Measurements from ENCODE around the gene MCTP2. TPM values are rescaled to one million over a fixed set of nuclear protein-coding genes. Genes with fewer than 3 reads are reported as not detected.

The MCTP2 gene
- total and polyA plus RNA-seq, 2 donors (not counting 1 experiment from before 2014, with no cell fraction given), result 38.3 to 64.8 TPM

GRCh38 chr15:94457661-94458060 lies 226.3 kb downstream of the MCTP2 start:
- Histone ChIP-seq H2AFZ (ENCODE audit: insufficient read depth, low read depth, low read length, poor library complexity, severe bottlenecking) (no peak overlapping the region), H3K4me3 (ENCODE audit: control extremely low read depth in 1 of 5, extremely low read depth in 1 of 5, insufficient read depth in 1 of 5, low read depth in 2 of 5, low read length in 4 of 5) (no peak overlapping the region), H3K4me2 (replicated peaks; ENCODE audit: low read depth, low read length, poor library complexity, severe bottlenecking) (no peak overlapping the region), H3K27me3 (replicated peaks in 1 of 4; ENCODE audit: control extremely low read depth in 1 of 4, control insufficient read depth in 3 of 4, insufficient read depth in 4 of 4, low read length in 3 of 4) (no peaks in the 10 kb centered on the region), H3K9me3 (ENCODE audit: control extremely low read depth in 1 of 3, control insufficient read depth in 2 of 3, insufficient read depth in 1 of 3, low read length in 2 of 3) (no peaks in the 10 kb centered on the region), H3K9ac (ENCODE audit: low read length) (no peak overlapping the region), H3K27ac (ENCODE audit: low read length in 2 of 2) (no peak overlapping the region), H3K4me1 (ENCODE audit: control insufficient read depth in 2 of 2, insufficient read depth in 2 of 2, low read length in 2 of 2) (no peaks in the 10 kb centered on the region), H3K79me2 (ENCODE audit: control insufficient read depth, insufficient read depth, low read length) (no peaks in the 10 kb centered on the region), H3K36me3 (replicated peaks in 1 of 2; ENCODE audit: control extremely low read depth in 1 of 2, control insufficient read depth in 1 of 2, extremely low read depth in 1 of 2, insufficient read depth in 2 of 2, low read length in 1 of 2) (peaks cover 7 to 28% of the 10 kb centered on the region in 2 experiments), H4K20me1 (ENCODE audit: control insufficient read depth, insufficient read depth, low read length, poor library complexity, severe bottlenecking) (no peaks in the 10 kb centered on the region)
- ChIA-PET POLR2A (no interaction called here), CTCF (no interaction called here)
- H3K4me3 Mint-ChIP-seq, result no peak overlapping the region
- TF ChIP-seq, protein P1, sequence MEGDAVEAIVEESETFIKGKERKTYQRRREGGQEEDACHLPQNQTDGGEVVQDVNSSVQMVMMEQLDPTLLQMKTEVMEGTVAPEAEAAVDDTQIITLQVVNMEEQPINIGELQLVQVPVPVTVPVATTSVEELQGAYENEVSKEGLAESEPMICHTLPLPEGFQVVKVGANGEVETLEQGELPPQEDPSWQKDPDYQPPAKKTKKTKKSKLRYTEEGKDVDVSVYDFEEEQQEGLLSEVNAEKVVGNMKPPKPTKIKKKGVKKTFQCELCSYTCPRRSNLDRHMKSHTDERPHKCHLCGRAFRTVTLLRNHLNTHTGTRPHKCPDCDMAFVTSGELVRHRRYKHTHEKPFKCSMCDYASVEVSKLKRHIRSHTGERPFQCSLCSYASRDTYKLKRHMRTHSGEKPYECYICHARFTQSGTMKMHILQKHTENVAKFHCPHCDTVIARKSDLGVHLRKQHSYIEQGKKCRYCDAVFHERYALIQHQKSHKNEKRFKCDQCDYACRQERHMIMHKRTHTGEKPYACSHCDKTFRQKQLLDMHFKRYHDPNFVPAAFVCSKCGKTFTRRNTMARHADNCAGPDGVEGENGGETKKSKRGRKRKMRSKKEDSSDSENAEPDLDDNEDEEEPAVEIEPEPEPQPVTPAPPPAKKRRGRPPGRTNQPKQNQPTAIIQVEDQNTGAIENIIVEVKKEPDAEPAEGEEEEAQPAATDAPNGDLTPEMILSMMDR (IDR thresholded peaks at IDR 0.05), result no peak
- no peak for TF ChIP-seq EZH2 (IDR thresholded peaks at IDR 0.05; ENCODE audit: borderline replicate concordance, insufficient read depth, low read depth, low read length, poor library complexity, severe bottlenecking)
- no peaks in the 10 kb centered on the region for H3K4me1 Mint-ChIP-seq
- H3K27ac Mint-ChIP-seq, result no peak overlapping the region
- no peaks in the 10 kb centered on the region for H3K27me3 Mint-ChIP-seq
- DNase-seq, result no peak
- intact Hi-C loops (cut with micrococcal nuclease), result no loop called here
- H3K9me3 Mint-ChIP-seq (ENCODE audit: insufficient read depth), result no peaks in the 10 kb centered on the region
- ATAC-seq (ENCODE audit: low read depth), result no peak
- WGBS (ENCODE audit: insufficient coverage), result 82% methylated on average over 5 of the region's 8 CpGs

- Mint-ChIP-seq H3K9me3 (ENCODE audit: insufficient read depth) (no peaks in the 10 kb centered on the region), H3K27me3 (no peaks in the 10 kb centered on the region), H3K4me3 (no peak overlapping the region), H3K4me1 (no peaks in the 10 kb centered on the region), H3K27ac (no peak overlapping the region)
- no peak for TF ChIP-seq EZH2 (IDR thresholded peaks at IDR 0.05; ENCODE audit: borderline replicate concordance, insufficient read depth, low read depth, low read length, poor library complexity, severe bottlenecking)
- TF ChIP-seq, protein P1 (IDR thresholded peaks at IDR 0.05), result no peak
- ChIA-PET POLR2A (no interaction called here), CTCF (no interaction called here)
- no peaks in the 10 kb centered on the region for H4K20me1 ChIP-seq (ENCODE audit: control insufficient read depth, insufficient read depth, low read length, poor library complexity, severe bottlenecking)
- peaks cover 5 to 30% of the 10 kb centered on the region in 2 experiments for H3K36me3 ChIP-seq (replicated peaks in 1 of 2; ENCODE audit: control extremely low read depth in 1 of 2, control insufficient read depth in 1 of 2, extremely low read depth in 1 of 2, insufficient read depth in 2 of 2, low read length in 1 of 2)
- H3K9ac ChIP-seq (ENCODE audit: low read length), result no peak overlapping the region
- no peaks in the 10 kb centered on the region for H3K27me3 ChIP-seq (replicated peaks in 1 of 4; ENCODE audit: control extremely low read depth in 1 of 4, control insufficient read depth in 3 of 4, insufficient read depth in 4 of 4, low read length in 3 of 4)
- H3K79me2 ChIP-seq (ENCODE audit: control insufficient read depth, insufficient read depth, low read length), result no peaks in the 10 kb centered on the region
- no peaks in the 10 kb centered on the region for H3K4me1 ChIP-seq (ENCODE audit: control insufficient read depth in 2 of 2, insufficient read depth in 2 of 2, low read length in 2 of 2)
- DNase-seq (no peak), ATAC-seq (ENCODE audit: low read depth) (no peak)
- WGBS (ENCODE audit: insufficient coverage), result no CpG with 5 or more reads among the region's 1 CpG
- H2AFZ ChIP-seq (ENCODE audit: insufficient read depth, low read depth, low read length, poor library complexity, severe bottlenecking), result no peak overlapping the region
- H3K9me3 ChIP-seq (ENCODE audit: control extremely low read depth in 1 of 3, control insufficient read depth in 2 of 3, insufficient read depth in 1 of 3, low read length in 2 of 3), result no peaks in the 10 kb centered on the region
- no peak overlapping the region for H3K27ac ChIP-seq (ENCODE audit: low read length in 2 of 2)
- no peak overlapping the region for H3K4me2 ChIP-seq (replicated peaks; ENCODE audit: low read depth, low read length, poor library complexity, severe bottlenecking)
- intact Hi-C loops (cut with micrococcal nuclease), result no loop called here
- H3K4me3 ChIP-seq (ENCODE audit: control extremely low read depth in 1 of 5, extremely low read depth in 1 of 5, insufficient read depth in 1 of 5, low read depth in 2 of 5, low read length in 4 of 5), result no peak overlapping the region
These were observed 229.3 kb downstream of the MCTP2 start for GRCh38 chr15:94460624-94461023.
